Lower leg skin (tissue), 3 donors: ENCODE results near the gene LILRA6.
"Not testable (repeated sequence)": the region's sequence is repeated elsewhere in the genome, so short reads cannot be mapped to it uniquely, and the experiment has no call there.

ENCODE experiments used
- POLR2A ChIP-seq, 2 donors: fragments of 450-650 bp; IDR thresholded peaks; one replicate each; pipeline ENCODE4 v1.6.1; 2016 to 2017; ENCODE audit warnings: antibody characterized with exemption in 2 of 2, mild to moderate bottlenecking in 1 of 2, moderate library complexity in 1 of 2
- TF ChIP-seq, protein P1 (sequence below), 3 donors: fragments of 450-650 bp; IDR thresholded peaks; one replicate each; pipeline ENCODE4 v1.5.1; 2016; ENCODE audit warnings: antibody characterized with exemption in 3 of 3, mild to moderate bottlenecking in 3 of 3, moderate library complexity in 2 of 3

DNA sequence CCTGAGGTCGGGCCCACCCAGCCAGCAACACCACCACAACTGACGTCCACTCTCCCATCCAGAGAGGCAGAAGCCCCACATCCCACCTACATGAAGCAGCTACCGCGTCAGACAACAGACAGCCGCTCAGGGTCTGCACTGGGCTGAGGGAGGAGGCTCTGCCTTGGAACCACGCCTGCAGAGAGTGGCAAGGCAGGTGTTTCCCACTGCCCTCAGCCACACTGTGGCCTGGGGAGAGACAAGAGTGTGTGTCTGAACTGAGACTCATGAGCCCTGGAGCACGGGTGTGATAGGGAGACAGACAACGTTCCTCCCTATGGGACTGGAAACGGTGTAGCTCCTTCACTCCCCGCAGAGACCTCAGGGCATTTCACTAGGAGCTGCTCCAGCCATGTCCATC lies 43.7 kb upstream of the LILRA6 start:
- TF ChIP-seq, protein P1, sequence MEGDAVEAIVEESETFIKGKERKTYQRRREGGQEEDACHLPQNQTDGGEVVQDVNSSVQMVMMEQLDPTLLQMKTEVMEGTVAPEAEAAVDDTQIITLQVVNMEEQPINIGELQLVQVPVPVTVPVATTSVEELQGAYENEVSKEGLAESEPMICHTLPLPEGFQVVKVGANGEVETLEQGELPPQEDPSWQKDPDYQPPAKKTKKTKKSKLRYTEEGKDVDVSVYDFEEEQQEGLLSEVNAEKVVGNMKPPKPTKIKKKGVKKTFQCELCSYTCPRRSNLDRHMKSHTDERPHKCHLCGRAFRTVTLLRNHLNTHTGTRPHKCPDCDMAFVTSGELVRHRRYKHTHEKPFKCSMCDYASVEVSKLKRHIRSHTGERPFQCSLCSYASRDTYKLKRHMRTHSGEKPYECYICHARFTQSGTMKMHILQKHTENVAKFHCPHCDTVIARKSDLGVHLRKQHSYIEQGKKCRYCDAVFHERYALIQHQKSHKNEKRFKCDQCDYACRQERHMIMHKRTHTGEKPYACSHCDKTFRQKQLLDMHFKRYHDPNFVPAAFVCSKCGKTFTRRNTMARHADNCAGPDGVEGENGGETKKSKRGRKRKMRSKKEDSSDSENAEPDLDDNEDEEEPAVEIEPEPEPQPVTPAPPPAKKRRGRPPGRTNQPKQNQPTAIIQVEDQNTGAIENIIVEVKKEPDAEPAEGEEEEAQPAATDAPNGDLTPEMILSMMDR (IDR thresholded peaks at IDR 0.05): not testable (repeated sequence)
- not testable (repeated sequence) for TF ChIP-seq POLR2A (IDR thresholded peaks at IDR 0.05)
